ENCODE results near the gene UNC5C.

- TF ChIP-seq CTCF (tag by site-specific recombination; IDR thresholded peaks at IDR 0.05) (no peak), ZNF830 (tag by site-specific recombination; IDR thresholded peaks at IDR 0.05; ENCODE audit: low read depth) (no peak), ZNF555 (tag by site-specific recombination; conservative IDR thresholded peaks at IDR 0.05) (no peak), BCL11A (tag by site-specific recombination; IDR thresholded peaks at IDR 0.05; ENCODE audit: low read depth) (no peak), ZBTB1 (tag by site-specific recombination; IDR thresholded peaks at IDR 0.05) (no peak), ZNF133 (tag by site-specific recombination; IDR thresholded peaks at IDR 0.05) (no peak), ZNF121 (tag by site-specific recombination; IDR thresholded peaks at IDR 0.05) (no peak), SETDB1 (IDR thresholded peaks at IDR 0.05; ENCODE audit: insufficient read length, low read length) (no peak), ZNF530 (tag by site-specific recombination; IDR thresholded peaks at IDR 0.05; ENCODE audit: low read depth) (no peak), ZNF449 (tag by site-specific recombination; IDR thresholded peaks at IDR 0.05) (no peak), ZNF629 (tag by site-specific recombination; IDR thresholded peaks at IDR 0.05) (no peak)
Measured at GRCh38 chr4:95256108-95256835, 292.5 kb downstream of the UNC5C start.

Data from HEK293 (cell line).